SK-N-SH (cell line): ENCODE results near the gene PTPRC.

Source experiments
- CTCF ChIP-seq: fragments of 200-600 bp; sonication (generic); IDR thresholded peaks from 2 replicates; pipeline ENCODE4 v1.6.1; 2017; ENCODE audit warnings: antibody characterized with exemption, mild to moderate bottlenecking, moderate library complexity
- EP300 ChIP-seq, 2 experiments: IDR thresholded peaks; 2 replicates each; pipeline versions ENCODE4 v1.4.0 to v1.6.1; 2012; ENCODE audit warnings: borderline replicate concordance in 1 of 2, low read depth in 1 of 2, low read length in 1 of 2
- EZH2phosphoT487 ChIP-seq: fragments of 200-600 bp; sonication (generic); IDR thresholded peaks from 2 replicates; pipeline ENCODE4 v1.6.1; 2017; ENCODE audit warnings: low read depth, mixed run types, mild to moderate bottlenecking, antibody characterized with exemption, moderate library complexity, borderline replicate concordance
- FOSL2 ChIP-seq: IDR thresholded peaks from 2 replicates; pipeline ENCODE4 v1.4.0; 2012; ENCODE audit warnings: low read depth, mild to moderate bottlenecking, moderate library complexity, borderline replicate concordance
- JUND ChIP-seq: IDR thresholded peaks from 2 replicates; pipeline ENCODE4 v1.4.0; 2012
- TCF12 ChIP-seq: IDR thresholded peaks from 2 replicates; pipeline ENCODE4 v1.4.0; 2012
- USF2 ChIP-seq: fragments of 150-350 bp; IDR thresholded peaks from 2 replicates; pipeline ENCODE4 v1.6.1; 2017; ENCODE audit warnings: antibody characterized with exemption, low read length, low read depth, borderline replicate concordance
- YY1 ChIP-seq: IDR thresholded peaks from 2 replicates; pipeline ENCODE4 v1.4.0; 2012; ENCODE audit warnings: low read depth, mild to moderate bottlenecking

GRCh38 chr1:198605406-198605805 lies 33.4 kb upstream of the PTPRC start:
- TF ChIP-seq USF2 (no peak), CTCF (no peak), EZH2phosphoT487 (no peak), TCF12 (no peak), EP300 (IDR thresholded peaks at IDR 0.05; ENCODE audit: borderline replicate concordance in 1 of 2, low read depth in 1 of 2, low read length in 1 of 2) (no peak), YY1 (no peak), JUND (no peak), FOSL2 (no peak)
